CD4-positive, alpha-beta T cell treated with Interleukin-2 at 100 ng/mL for 4 hours (primary cell): ENCODE results near the gene FANCC.

ENCODE experiments used
- DNase-seq: peaks from one replicate; pipeline ENCODE4 v3.0.0-alpha.2; 2020; ENCODE audit warnings: low spot score

Gene FANCC

GRCh38 chr9:95065224-95065623 is 252.3 kb downstream of the FANCC start:
- no peak for DNase-seq

- no peak for DNase-seq
Measured at GRCh38 chr9:95063300-95063699, 254.2 kb downstream of the FANCC start.

GRCh38 chr9:95062596-95063065 is 254.9 kb downstream of the FANCC start:
- DNase-seq = no peak

- DNase-seq = no peak
Measured at GRCh38 chr9:95061916-95062595, 255.5 kb downstream of the FANCC start.

- DNase-seq = no peak
Measured at GRCh38 chr9:95060916-95061315, 256.6 kb downstream of the FANCC start.

- no peak for DNase-seq
Measured at GRCh38 chr9:95060234-95060633, 257.3 kb downstream of the FANCC start.

- DNase-seq = no peak
Measured at GRCh38 chr9:95058795-95059386, 258.6 kb downstream of the FANCC start.

- DNase-seq = no peak
Measured at GRCh38 chr9:95058121-95058785, 259.3 kb downstream of the FANCC start.

GRCh38 chr9:95057101-95057500 is 260.4 kb downstream of the FANCC start:
- DNase-seq = no peak

- DNase-seq = no peak
Measured at GRCh38 chr9:95055851-95056551, 261.5 kb downstream of the FANCC start.

GRCh38 chr9:95055334-95055850 is 262.1 kb downstream of the FANCC start:
- DNase-seq = no peak

GRCh38 chr9:95053611-95054570 is 263.6 kb downstream of the FANCC start:
- DNase-seq = no peak

GRCh38 chr9:95049761-95050160 is 267.7 kb downstream of the FANCC start:
- no peak for DNase-seq
